ENCODE measurements around the gene GAB2. TPM values are rescaled to one million over a fixed set of nuclear protein-coding genes. Genes with fewer than 3 reads are reported as not detected.

GAB2 gene
- polyA plus RNA-seq, 3 donors, result 2.8 to 39.4 (median 4.4) TPM

DNA sequence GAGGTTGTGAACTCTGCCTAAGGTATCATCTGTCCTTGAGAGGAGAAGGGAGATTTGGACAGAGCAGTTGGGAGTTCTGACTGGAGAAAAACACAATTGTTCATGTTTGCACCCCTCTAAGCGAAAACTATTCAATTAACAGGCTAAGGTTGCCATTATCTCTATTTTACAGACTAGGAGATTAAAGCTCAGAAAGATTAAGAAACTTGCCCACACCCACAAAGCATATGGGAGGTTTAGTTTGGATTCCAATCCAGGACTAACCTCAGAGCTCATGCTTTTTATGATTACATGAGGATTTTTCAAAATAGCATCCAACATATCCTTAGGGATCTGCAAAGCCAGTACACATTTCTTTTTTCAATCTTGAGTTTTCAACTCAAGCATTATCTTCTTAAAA is 22.0 kb downstream of the GAB2 start:
- intact Hi-C loops (cut with micrococcal nuclease), result no loop called here
- Mint-ChIP-seq H3K27me3 (ENCODE audit: low read depth in 3 of 3) (no peaks in the 10 kb centered on the region), H3K27ac (no peak overlapping the region), H3K36me3 (peaks cover 21 to 28% of the 10 kb centered on the region in 2 donors), H3K4me3 (no peak overlapping the region), H3K4me1 (peaks cover 74% of the 10 kb centered on the region), H3K9me3 (no peaks in the 10 kb centered on the region)
- Histone ChIP-seq H3K27me3 (ENCODE audit: control insufficient read depth in 2 of 2, insufficient read depth in 2 of 2, low read length in 2 of 2) (no peaks in the 10 kb centered on the region), H3K9ac (ENCODE audit: insufficient read depth, low read length, poor library complexity, severe bottlenecking) (no peak overlapping the region), H3K36me3 (replicated peaks in 1 of 2; ENCODE audit: control insufficient read depth in 1 of 2, insufficient read depth in 2 of 2, low read length in 2 of 2) (no peaks in the 10 kb centered on the region), H3K27ac (ENCODE audit: low read depth in 1 of 2, low read length in 2 of 2) (no peak overlapping the region), H3K4me3 (replicated peaks in 1 of 3; ENCODE audit: low read depth in 2 of 3, low read length in 3 of 3) (no peak overlapping the region), H3K4me1 (ENCODE audit: control insufficient read depth in 1 of 2, insufficient read depth in 2 of 2, low read length in 2 of 2) (peaks cover 37 to 46% of the 10 kb centered on the region in 2 donors), H2AFZ (ENCODE audit: insufficient read depth, low read depth, low read length, poor library complexity, severe bottlenecking) (no peak overlapping the region), H3K79me2 (ENCODE audit: insufficient read depth, low read length) (peaks cover 100% of the 10 kb centered on the region), H4K20me1 (ENCODE audit: insufficient read depth, low read length) (peaks cover 100% of the 10 kb centered on the region), H3K9me3 (replicated peaks in 1 of 2; ENCODE audit: control insufficient read depth in 1 of 2, insufficient read depth in 1 of 2, low read length in 2 of 2) (no peaks in the 10 kb centered on the region), H3K4me2 (replicated peaks; ENCODE audit: extremely low read depth, low read length, poor library complexity, severe bottlenecking) (no peak overlapping the region)
- WGBS (ENCODE audit: insufficient coverage), result no CpG with 5 or more reads among the region's 1 CpG
- DNase-seq, result no peak
- no peak for TF ChIP-seq CTCF (IDR thresholded peaks at IDR 0.05)

GRCh38 chr11:78392854-78393253 is 24.8 kb downstream of the GAB2 start:
- peak overlapping the region in 2 of 7 donors; percentile 7 to 55 for H3K27ac Mint-ChIP-seq

More at GRCh38 chr11:78392854-78393253, 24.8 kb downstream of the GAB2 start:
- H3K4me2 ChIP-seq (replicated peaks; ENCODE audit: extremely low read depth, low read length, poor library complexity, severe bottlenecking), result no peak overlapping the region
- no peaks in the 10 kb centered on the region for H3K9me3 Mint-ChIP-seq
- H3K27ac ChIP-seq (ENCODE audit: low read depth in 1 of 2, low read length in 2 of 2), result peak overlapping the region in 1 of 2 donors; percentile 5
- H3K27me3 Mint-ChIP-seq (ENCODE audit: low read depth in 3 of 3), result no peaks in the 10 kb centered on the region
- H3K4me1 ChIP-seq (ENCODE audit: control insufficient read depth in 1 of 2, insufficient read depth in 2 of 2, low read length in 2 of 2), result peaks cover 46 to 64% of the 10 kb centered on the region in 2 donors
- no peak overlapping the region for H3K9ac ChIP-seq (ENCODE audit: insufficient read depth, low read length, poor library complexity, severe bottlenecking)
- intact Hi-C loops (cut with micrococcal nuclease), result loop anchor here in 1 of 2 donors (5.0 kb wide), 1 partner anchor 41 kb away; no protein-coding TSS in a partner anchor
- H3K27me3 ChIP-seq (ENCODE audit: control insufficient read depth in 2 of 2, insufficient read depth in 2 of 2, low read length in 2 of 2), result no peaks in the 10 kb centered on the region
- H2AFZ ChIP-seq (ENCODE audit: insufficient read depth, low read depth, low read length, poor library complexity, severe bottlenecking), result no peak overlapping the region
- peaks cover 100% of the 10 kb centered on the region for H4K20me1 ChIP-seq (ENCODE audit: insufficient read depth, low read length)
- no peaks in the 10 kb centered on the region for H3K36me3 ChIP-seq (replicated peaks in 1 of 2; ENCODE audit: control insufficient read depth in 1 of 2, insufficient read depth in 2 of 2, low read length in 2 of 2)
- no peak for TF ChIP-seq CTCF (IDR thresholded peaks at IDR 0.05)
- H3K4me1 Mint-ChIP-seq, result peaks cover 80% of the 10 kb centered on the region
- no peak overlapping the region for H3K4me3 Mint-ChIP-seq
- no peak overlapping the region for H3K4me3 ChIP-seq (replicated peaks in 1 of 3; ENCODE audit: low read depth in 2 of 3, low read length in 3 of 3)
- H3K36me3 Mint-ChIP-seq, result peaks cover 23 to 38% of the 10 kb centered on the region in 2 donors
- WGBS (ENCODE audit: insufficient coverage), result no CpG with 5 or more reads among the region's 2 CpGs
- no peaks in the 10 kb centered on the region for H3K9me3 ChIP-seq (replicated peaks in 1 of 2; ENCODE audit: control insufficient read depth in 1 of 2, insufficient read depth in 1 of 2, low read length in 2 of 2)
- peak in 1 of 3 donors; percentile 19 for DNase-seq
- peaks cover 100% of the 10 kb centered on the region for H3K79me2 ChIP-seq (ENCODE audit: insufficient read depth, low read length)

All from CD14-positive monocyte (primary cell).